Stimulated activated CD8-positive, alpha-beta memory T cell treated with anti-CD3 and anti-CD28 coated beads, Interleukin-7, amount 100 ng/mL, for 24 hours (primary cell): ENCODE data around the gene CERCAM.
"Not testable (repeated sequence)": the region's sequence is repeated elsewhere in the genome, so short reads cannot be mapped to it uniquely, and the experiment has no call there.

Experiments used
- DNase-seq: peaks from one replicate; pipeline ENCODE4 v3.0.0-alpha.2; 2020; ENCODE audit warnings: low read depth

CERCAM gene

DNA sequence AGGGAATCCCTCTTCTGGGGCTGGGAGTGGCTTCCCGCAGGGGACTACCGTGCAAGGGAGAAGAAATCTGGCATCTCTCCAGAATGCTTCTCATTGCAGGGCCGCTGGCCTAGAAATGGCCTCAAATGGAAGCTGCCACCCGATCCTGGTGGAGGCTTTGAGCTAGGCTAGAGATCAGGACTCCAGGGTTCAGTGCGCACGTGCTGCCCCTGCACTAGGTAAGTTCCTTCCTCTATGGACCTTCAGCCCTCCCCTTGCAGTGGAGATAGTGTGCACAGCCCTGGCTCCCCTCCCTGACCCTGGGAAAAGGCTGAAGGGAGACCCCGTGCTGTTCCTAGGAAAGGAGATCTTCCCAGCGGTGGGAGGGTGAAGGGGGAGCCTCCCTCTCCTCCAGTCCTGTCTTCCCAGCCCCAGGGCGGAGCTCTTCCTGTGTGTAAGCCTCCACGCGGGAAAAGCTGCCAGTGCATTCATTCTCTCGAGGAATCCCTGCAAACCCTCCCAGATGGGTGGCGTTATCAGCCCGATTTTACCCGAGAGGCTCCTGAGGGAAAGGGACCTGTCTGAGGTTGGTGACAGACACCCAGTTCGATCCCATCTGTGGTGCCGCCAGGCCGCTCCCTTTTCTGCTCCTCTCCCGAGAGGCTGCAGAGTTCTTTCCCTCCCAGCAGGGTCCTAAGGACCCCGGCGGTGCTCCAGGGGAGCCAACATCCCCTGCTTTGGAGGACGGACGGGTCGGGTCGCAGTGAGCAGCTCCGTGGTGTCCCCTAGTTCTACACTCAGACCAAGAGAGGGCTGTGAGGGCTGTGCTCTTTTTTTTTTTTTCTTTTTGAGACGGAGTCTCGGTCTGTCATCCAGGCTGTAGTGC lies 1.4 kb upstream of the CERCAM start:
- DNase-seq: no peak

- DNase-seq: peak; percentile 31
Measured at GRCh38 chr9:128420060-128420650, 502 bp upstream of the CERCAM start.

GRCh38 chr9:128421482-128421996 lies 882 bp downstream of the CERCAM start:
- no peak for DNase-seq

DNA sequence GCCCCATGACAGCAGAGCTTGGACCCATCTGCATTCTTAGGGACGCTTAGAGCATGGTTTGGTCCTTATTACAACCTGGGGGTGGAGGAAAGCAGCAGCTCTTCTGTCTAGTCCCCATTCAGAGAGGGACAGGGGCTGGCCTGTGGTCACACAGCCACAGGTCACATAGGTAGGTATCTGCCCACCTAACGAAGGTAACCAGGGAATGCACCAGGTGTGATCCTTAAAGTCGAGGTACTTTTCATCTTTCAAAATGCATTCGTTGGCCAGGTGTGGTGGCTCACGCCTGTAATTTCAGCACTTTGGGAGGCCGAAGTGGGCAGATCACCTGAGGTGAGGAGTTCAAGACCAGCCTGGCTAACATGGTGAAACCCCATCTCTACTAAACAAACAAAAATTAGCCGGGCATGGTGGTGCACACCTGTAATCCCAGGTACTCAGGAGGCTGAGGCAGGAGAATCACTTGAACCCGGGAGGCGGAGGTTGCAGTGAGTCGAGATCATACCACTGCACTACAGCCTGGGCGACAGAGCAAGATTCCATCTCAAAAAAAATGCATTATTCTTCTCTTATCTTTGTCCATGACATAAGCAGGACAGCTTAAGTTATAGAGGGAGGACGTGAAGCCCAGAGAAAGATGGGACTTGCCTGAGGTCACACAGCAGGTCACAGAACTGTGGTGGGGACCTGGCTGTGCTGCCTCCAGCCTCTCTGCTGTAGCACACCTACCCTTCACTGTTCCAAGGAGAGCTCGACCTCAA lies 1.5 kb downstream of the CERCAM start:
- not testable (repeated sequence) for DNase-seq

GRCh38 chr9:128422783-128423150 lies 2.1 kb downstream of the CERCAM start:
- DNase-seq: no peak

GRCh38 chr9:128423356-128423755 lies 2.7 kb downstream of the CERCAM start:
- not testable (repeated sequence) for DNase-seq

- no peak for DNase-seq
Measured at GRCh38 chr9:128424268-128424780, 3.7 kb downstream of the CERCAM start.

- no peak for DNase-seq
Measured at GRCh38 chr9:128428644-128429512, 8.2 kb downstream of the CERCAM start.

GRCh38 chr9:128429513-128430086 lies 8.9 kb downstream of the CERCAM start:
- no peak for DNase-seq

DNA sequence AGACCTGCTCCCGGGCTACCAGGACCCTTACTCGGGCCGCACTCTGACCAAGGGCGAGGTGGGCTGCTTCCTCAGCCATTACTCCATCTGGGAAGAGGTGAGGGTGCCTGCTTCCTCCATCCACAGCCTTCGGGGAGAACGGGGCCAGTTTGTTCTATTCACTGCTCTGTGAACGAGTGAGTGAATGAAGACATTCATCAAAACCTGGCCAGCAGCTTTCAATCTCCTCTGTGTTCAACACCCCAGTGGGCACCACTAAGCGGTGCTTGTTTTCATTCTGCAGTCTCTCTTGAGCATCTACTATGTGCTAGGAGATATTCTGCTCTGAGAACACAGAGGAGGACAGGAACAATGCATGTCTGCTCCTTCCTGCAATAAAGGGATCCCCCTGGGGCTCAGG lies 10.6 kb downstream of the CERCAM start:
- no peak for DNase-seq

GRCh38 chr9:128434340-128434739 lies 13.7 kb downstream of the CERCAM start:
- no peak for DNase-seq

DNA sequence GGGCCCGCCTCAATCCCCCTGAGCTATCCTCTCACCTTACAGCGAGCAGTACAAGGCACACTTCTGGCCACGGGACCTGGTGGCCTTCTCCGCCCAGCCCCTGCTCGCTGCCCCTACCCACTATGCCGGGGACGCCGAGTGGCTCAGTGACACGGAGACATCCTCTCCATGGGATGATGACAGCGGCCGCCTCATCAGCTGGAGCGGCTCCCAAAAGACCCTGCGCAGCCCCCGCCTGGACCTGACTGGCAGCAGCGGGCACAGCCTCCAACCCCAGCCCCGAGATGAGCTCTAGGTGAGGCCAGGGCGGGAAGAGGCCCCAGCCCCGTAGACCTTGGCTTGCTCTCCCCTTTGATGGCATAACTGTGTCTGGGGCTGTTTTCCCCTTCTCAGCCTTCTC lies 15.0 kb downstream of the CERCAM start:
- no peak for DNase-seq

DNA sequence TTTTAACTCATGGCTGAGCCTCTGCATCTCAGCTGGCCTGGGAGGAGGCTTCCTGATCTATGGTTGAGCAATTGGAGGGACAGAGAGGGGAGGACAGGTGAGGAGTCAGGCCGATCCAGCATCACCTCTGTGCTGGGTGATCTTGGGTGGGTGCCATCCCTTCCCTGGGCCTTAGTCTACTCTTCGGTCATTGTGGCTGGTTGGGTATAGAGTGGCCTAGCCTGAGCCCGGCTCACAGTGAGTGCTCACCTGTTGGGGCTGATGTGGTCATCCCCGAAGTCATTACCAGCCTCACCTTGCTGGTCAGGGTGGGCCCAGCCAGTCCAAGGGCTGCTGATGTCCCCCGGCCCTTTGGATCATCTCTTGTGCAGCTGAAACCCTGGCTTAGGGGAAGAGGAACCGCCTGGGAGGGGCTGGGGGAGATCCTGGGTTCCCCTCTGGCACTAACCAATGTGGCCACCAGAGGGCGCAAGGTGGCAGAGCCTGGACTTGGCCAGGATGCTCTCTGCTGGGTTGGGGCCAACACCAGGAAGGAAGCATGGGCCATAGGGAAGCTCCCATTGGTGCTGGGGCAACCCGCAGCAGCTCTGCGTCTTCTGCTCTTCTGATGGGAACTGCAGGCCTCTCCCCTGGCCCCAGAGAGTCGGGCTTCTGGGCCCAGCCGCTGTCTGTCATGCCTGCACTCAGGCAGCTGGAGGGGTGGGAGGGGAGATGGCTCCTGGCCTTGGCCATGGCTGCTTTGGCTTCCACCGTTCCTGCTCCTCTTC lies 17.9 kb downstream of the CERCAM start:
- peak; percentile 79 for DNase-seq

- DNase-seq: no peak
Measured at GRCh38 chr9:128439273-128439672, 18.6 kb downstream of the CERCAM start.

DNA sequence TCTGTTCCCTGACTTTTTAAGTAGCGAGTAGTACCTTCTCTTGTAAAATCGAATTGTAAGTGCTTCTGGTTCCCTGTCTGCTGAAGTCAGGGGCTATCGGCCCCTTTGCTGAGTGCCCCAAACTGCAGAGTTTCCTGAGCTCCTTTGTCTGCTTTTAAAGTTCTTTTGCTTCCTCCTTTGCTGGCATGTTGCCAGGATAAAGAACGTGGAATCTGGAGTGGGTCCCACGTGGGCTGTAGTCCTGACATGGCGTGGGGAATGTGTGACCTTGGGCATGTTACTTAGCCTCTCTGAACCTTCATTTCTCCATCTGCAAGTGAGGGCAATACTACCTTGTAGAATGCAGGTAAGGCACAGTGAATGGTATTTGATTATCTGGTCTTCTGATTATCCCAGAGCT lies 21.5 kb downstream of the CERCAM start:
- DNase-seq: no peak

GRCh38 chr9:128446505-128446904 lies 25.8 kb downstream of the CERCAM start:
- not testable (repeated sequence) for DNase-seq

DNA sequence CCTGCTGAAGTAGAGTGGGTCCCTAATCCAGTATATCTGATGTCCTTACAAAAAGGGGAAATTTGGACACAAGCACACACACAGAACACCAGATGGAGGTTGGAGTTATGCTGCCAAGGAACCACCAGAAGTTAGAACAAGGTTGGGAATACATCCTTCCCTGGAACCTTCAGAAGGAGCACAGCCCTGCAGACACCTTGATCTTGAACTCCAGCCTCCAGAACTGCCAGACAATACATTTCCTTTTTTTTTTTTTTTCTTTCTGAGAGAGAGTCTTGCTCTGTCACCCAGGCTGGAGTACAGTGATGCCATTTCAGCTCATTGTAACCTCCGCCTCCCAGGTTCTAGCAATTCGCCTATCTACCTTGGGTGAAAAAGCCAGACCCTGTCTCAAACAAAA lies 28.1 kb downstream of the CERCAM start:
- DNase-seq: no peak

DNA sequence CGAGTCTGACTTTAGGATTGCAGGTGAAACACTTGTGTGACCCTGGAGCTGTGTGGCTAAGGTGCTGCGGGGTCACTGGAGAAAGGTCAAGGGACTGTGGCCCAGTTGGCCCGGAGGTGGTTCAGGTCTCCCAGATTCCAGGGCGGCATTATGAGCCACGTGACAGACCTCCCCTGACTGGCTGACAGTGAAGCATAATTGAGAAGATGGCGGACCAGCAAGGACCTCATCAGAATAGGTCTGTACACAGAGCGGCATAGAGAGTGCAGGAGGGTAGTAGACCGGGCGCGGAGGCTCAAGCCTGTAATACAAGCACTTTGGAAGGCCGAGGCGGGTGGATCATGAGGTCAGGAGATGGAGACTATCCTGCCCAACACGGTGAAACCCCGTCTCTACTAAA lies 34.3 kb downstream of the CERCAM start:
- no peak for DNase-seq

DNA sequence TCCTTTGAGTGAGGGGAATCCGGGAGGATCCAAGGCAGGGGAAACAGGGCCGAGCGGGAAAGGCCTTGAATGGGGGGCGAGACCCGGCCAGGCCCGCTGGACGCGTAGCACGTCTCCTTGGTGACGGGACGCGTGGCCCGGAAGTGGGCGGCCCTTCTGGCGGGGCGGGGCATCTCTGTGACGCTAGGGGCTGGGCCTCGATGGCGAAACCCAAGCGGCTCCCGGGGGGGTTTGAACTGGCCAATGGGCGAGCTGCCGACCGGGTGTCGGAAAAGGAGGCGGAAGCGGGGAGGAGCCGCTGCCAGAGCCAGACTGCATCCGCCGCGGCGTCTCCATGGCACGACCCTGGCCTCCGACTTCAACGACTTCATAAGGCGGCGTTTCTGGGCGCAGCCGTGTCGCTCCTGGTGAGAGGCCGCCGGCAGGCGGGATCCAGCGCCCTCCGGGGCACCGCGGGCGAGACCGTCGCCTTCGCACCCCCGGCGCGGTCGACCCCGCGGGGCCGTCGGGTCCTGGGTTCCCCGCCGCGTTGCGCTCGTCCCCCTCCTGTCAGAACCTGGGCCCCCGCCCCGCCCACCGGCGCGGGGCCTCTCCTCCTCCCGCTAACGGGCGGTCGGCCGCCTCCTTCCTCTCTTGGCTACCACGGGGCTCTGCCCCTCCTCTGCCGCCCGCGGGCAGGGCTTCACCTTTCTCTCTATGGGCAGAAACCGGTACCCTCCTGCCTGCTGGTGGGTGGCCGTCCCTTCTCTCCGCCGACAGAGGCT lies 35.4 kb downstream of the CERCAM start, which contains the start of gene ODF2:
ODF2 (plus strand) TSS at position 158 of the 764 bp plus-strand sequence; CDS start at position 244, 86 bp downstream.
- peak; percentile 99 for DNase-seq
